Measurements from ENCODE around the gene FLNC.

FLNC gene

GRCh38 chr7:128871050-128871449 lies 40.8 kb downstream of the FLNC start:
- TF ChIP-seq CTCF (IDR thresholded peaks at IDR 0.05; ENCODE audit: low read length, missing control alignments), result no peak
- no peak for DNase-seq (ENCODE audit: low read depth)

GRCh38 chr7:128872394-128872824 lies 42.2 kb downstream of the FLNC start:
- peak; percentile 5 for TF ChIP-seq CTCF (IDR thresholded peaks at IDR 0.05; ENCODE audit: low read length, missing control alignments)
- no peak overlapping the region for H3K4me3 ChIP-seq (replicated peaks; ENCODE audit: low read depth, low read length)
- no peak for DNase-seq (ENCODE audit: low read depth)

More at GRCh38 chr7:128871050-128871449, 40.8 kb downstream of the FLNC start:
- H3K4me3 ChIP-seq (replicated peaks; ENCODE audit: low read depth, low read length), result no peak overlapping the region

GRCh38 chr7:128873234-128873633 lies 43.0 kb downstream of the FLNC start:
- DNase-seq (ENCODE audit: low read depth), result no peak
- no peak overlapping the region for H3K4me3 ChIP-seq (replicated peaks; ENCODE audit: low read depth, low read length)
- no peak for TF ChIP-seq CTCF (IDR thresholded peaks at IDR 0.05; ENCODE audit: low read length, missing control alignments)

GRCh38 chr7:128874140-128875031 lies 44.2 kb downstream of the FLNC start:
- no peak for TF ChIP-seq CTCF (IDR thresholded peaks at IDR 0.05; ENCODE audit: low read length, missing control alignments)
- DNase-seq (ENCODE audit: low read depth), result no peak
- H3K4me3 ChIP-seq (replicated peaks; ENCODE audit: low read depth, low read length), result no peak overlapping the region

- TF ChIP-seq CTCF (IDR thresholded peaks at IDR 0.05; ENCODE audit: low read length, missing control alignments), result no peak
- no peak for DNase-seq (ENCODE audit: low read depth)
- no peak overlapping the region for H3K4me3 ChIP-seq (replicated peaks; ENCODE audit: low read depth, low read length)
These were observed 45.3 kb downstream of the FLNC start for GRCh38 chr7:128875523-128875948.

- no peak for TF ChIP-seq CTCF (IDR thresholded peaks at IDR 0.05; ENCODE audit: low read length, missing control alignments)
- DNase-seq (ENCODE audit: low read depth), result no peak
- H3K4me3 ChIP-seq (replicated peaks; ENCODE audit: low read depth, low read length), result no peak overlapping the region
These were observed 45.9 kb downstream of the FLNC start for GRCh38 chr7:128876127-128876526.
